HepG2 (cell line): ENCODE measurements around the gene NPBWR2. TPM values are rescaled to one million over a fixed set of nuclear protein-coding genes. Genes with fewer than 3 reads are reported as not detected.

ENCODE experiments used
- CREB1 ChIP-seq, 2 experiments: fragments of 450-650 bp in 1 of 2; IDR thresholded peaks; 2 replicates each; pipeline ENCODE4 v1.6.1; 2016 to 2017; ENCODE audit warnings: control low read depth in 1 of 2, mild to moderate bottlenecking in 1 of 2, missing compliant biosample characterization in 1 of 2, missing genetic modification characterization in 1 of 2
- CTCF ChIP-seq: sonication (generic); formaldehyde crosslinking; IDR thresholded peaks from 2 replicates; pipeline ENCODE4 v1.5.0; 2020; ENCODE audit warnings: mild to moderate bottlenecking, missing genetic modification reagents, moderate library complexity
- IKZF5 ChIP-seq: IDR thresholded peaks from 2 replicates; pipeline ENCODE4 v1.6.1; 2018; ENCODE audit warnings: missing genetic modification reagents, mild to moderate bottlenecking, missing compliant biosample characterization
- PPARG ChIP-seq: conservative IDR thresholded peaks from 2 replicates; pipeline ENCODE4 v1.6.1; 2016; ENCODE audit warnings: missing biosample characterization, missing genetic modification reagents
- REL ChIP-seq: sonication (generic); formaldehyde crosslinking; conservative IDR thresholded peaks from 2 replicates; pipeline ENCODE4 v1.8.0; 2022; ENCODE audit warnings: mild to moderate bottlenecking, missing genetic modification reagents, moderate library complexity
- ZBTB43 ChIP-seq: sonication (generic); formaldehyde crosslinking; conservative IDR thresholded peaks from 2 replicates; pipeline ENCODE4 v1.4.0; 2020; ENCODE audit warnings: missing genetic modification reagents
- ZBTB7A ChIP-seq: sonication (generic); formaldehyde crosslinking; IDR thresholded peaks from 2 replicates; pipeline ENCODE4 v1.8.0; 2022; ENCODE audit warnings: mild to moderate bottlenecking, missing genetic modification reagents
- ZFP36 ChIP-seq: fragments of 150-350 bp; IDR thresholded peaks from 2 replicates; pipeline ENCODE4 v1.6.1; 2018; ENCODE audit warnings: borderline replicate concordance, low read length, low read depth; ENCODE audit not compliant: partially characterized antibody
- ZKSCAN1 ChIP-seq: fragments of 150-350 bp; IDR thresholded peaks from 2 replicates; pipeline ENCODE4 v1.6.1; 2014; ENCODE audit warnings: low read length
- polyA plus RNA-seq, 8 experiments: library from polyadenylated mRNA; depleted of rRNA in 3 of 8; stranded (reverse) in 7 of 8; unstranded in 1 of 8; fragments of >200 nt; fragmentation: Illumina TruSeq in 4 of 8; extraction: Trizol in 4 of 8; gene quantifications; 2 replicates each; pipeline versions ENCODE4 v1.2.1 to v1.2.3, GENCODE V29; 2011 to 2016; ENCODE audit warnings: low read depth in 4 of 8, missing spikeins in 1 of 8, mixed read lengths in 1 of 8; ENCODE audit not compliant: insufficient read depth in 1 of 8
- total RNA-seq, 5 experiments: library from RNA; depleted of rRNA; stranded (reverse); fragments of >200 nt; fragmentation: Illumina TruSeq; extraction: Trizol; gene quantifications; 2 replicates each; pipeline ENCODE4 v1.2.3, GENCODE V29; 2016; ENCODE audit warnings: low read depth in 1 of 5

The NPBWR2 gene
- total and polyA plus RNA-seq, 2 of the 13 experiments (the other 11 are each of a cell fraction or from before 2014, with no cell fraction given), result not detected

GRCh38 chr20:64144144-64144912, 37.0 kb upstream of the NPBWR2 start (continued):
- TF ChIP-seq ZBTB43 (no peak), IKZF5 (no peak), PPARG (no peak), CREB1 (IDR thresholded peaks at IDR 0.05) (no peak), CREB1 (CRISPR knock-in tag; IDR thresholded peaks at IDR 0.05) (no peak), CTCF (CRISPR knock-in tag) (no peak), ZKSCAN1 (no peak), REL (CRISPR knock-in tag) (no peak), ZBTB7A (peak; percentile 56; the same call in 1 of the 2 replicates), ZFP36 (no peak)
